D721Med (cell line): Measurements from ENCODE around the gene CNEP1R1.

ENCODE experiments used
- DNase-seq: peaks from one replicate; pipeline ENCODE4 v3.0.0; 2011; ENCODE audit warnings: low spot score; ENCODE audit not compliant: insufficient read length
- FAIRE-seq: peaks from 2 replicates; lab custom pipeline; 2011; peaks lifted over from hg19 to GRCh38; lab: Jason Lieb, UNC
- TF ChIP-seq, protein P1 (sequence below): IDR thresholded peaks from 2 replicates; pipeline ENCODE4 v1.5.1; 2012; ENCODE audit warnings: mild to moderate bottlenecking, control low read depth; ENCODE audit not compliant: insufficient read depth; ENCODE audit errors: missing control alignments

Gene CNEP1R1

DNA sequence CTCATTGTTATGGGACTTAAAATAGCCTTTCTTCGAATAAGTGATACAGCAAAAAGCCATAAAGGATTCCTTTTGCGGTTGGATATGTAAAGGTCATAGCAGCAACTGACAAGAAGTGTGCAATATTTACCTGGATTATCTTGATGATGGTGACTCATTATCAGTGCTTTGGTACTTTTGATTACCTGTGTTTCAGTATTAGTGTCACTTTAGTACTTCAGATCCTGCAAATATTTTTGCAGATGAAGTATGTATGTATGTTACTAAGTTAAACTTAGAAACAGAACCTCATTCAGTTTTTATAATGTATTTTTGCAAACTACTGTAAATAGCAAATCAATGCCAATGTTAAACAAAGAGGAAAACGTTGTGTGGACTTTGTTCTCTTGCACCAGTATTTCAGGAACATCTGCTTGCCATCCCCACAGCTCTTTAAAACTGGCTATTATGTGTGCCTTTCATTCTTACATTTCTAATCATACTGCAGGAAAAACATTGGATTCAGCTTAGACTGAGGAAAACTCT, 10.5 kb downstream of the CNEP1R1 start:
- no peak for DNase-seq
- TF ChIP-seq, protein P1, sequence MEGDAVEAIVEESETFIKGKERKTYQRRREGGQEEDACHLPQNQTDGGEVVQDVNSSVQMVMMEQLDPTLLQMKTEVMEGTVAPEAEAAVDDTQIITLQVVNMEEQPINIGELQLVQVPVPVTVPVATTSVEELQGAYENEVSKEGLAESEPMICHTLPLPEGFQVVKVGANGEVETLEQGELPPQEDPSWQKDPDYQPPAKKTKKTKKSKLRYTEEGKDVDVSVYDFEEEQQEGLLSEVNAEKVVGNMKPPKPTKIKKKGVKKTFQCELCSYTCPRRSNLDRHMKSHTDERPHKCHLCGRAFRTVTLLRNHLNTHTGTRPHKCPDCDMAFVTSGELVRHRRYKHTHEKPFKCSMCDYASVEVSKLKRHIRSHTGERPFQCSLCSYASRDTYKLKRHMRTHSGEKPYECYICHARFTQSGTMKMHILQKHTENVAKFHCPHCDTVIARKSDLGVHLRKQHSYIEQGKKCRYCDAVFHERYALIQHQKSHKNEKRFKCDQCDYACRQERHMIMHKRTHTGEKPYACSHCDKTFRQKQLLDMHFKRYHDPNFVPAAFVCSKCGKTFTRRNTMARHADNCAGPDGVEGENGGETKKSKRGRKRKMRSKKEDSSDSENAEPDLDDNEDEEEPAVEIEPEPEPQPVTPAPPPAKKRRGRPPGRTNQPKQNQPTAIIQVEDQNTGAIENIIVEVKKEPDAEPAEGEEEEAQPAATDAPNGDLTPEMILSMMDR = no peak
- no peak for FAIRE-seq

DNA sequence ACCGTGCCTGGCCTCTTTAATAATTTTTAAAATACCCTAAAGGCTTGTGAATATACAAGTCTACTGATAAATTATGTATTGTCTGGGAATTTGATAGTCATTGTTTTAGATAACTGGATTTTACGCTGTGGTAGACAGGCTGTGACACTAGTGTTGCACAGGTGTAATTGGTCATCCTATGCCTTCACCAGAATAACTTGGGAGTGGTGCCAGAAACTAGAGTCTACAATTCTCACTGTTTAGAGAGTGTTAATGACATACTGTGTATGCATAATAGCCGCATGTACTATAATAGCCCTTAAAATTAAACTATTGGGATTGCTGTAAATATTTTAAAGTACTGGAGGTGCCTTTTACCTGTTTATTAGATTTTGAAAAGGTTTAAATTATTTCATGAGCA, 11.4 kb downstream of the CNEP1R1 start:
- TF ChIP-seq, protein P1 = no peak
- no peak for FAIRE-seq

DNA sequence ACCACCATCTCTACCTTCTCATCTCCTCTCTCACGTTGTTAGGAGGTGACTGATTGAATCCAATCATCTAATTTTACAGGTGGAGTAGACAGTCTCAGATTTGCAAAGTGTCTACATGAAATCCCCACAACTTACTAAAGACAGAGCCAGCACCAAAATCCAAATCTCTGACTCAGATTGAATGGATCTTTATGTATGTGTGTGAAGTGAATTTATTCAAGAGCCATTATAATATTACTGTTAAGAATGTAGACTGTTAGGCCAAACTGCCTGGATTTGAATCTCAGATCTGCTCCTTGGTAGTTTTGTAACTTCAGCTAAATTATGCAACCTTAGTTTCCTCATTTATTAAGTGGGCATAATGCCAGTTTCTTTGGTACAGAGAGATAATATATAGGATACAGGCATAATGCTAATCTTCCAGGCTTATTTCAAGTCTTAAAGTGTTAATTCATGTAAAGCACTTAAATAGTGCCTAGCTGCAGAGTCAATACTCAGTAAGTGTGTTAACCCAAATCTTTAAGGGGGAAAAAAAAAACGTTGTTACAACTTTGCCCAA, 12.7 kb downstream of the CNEP1R1 start:
- TF ChIP-seq, protein P1 = no peak
- FAIRE-seq (no peak), DNase-seq (no peak)

More for the DNA sequence above, 11.4 kb downstream of the CNEP1R1 start:
- no peak for DNase-seq

DNA sequence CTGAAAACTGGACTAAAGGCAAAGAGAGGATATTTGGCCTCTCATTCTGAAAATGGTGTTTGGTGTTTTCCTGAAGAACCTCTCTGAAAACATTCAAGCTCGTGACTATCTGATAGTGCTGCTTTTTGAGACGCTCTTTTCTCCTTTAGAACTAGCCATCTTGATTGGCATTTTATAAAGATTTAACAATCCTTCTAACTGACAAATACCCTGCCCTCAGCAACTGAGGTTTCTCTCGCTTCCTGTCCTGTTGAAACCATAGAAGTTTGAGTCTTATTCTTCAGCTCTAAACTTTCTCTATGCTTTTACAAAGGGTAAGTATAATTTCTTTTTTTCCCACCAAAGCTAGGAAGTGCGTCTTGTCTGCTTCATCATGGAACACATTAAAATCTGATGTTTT, 13.3 kb downstream of the CNEP1R1 start:
- FAIRE-seq (no peak), DNase-seq (no peak)
- TF ChIP-seq, protein P1 = no peak

DNA sequence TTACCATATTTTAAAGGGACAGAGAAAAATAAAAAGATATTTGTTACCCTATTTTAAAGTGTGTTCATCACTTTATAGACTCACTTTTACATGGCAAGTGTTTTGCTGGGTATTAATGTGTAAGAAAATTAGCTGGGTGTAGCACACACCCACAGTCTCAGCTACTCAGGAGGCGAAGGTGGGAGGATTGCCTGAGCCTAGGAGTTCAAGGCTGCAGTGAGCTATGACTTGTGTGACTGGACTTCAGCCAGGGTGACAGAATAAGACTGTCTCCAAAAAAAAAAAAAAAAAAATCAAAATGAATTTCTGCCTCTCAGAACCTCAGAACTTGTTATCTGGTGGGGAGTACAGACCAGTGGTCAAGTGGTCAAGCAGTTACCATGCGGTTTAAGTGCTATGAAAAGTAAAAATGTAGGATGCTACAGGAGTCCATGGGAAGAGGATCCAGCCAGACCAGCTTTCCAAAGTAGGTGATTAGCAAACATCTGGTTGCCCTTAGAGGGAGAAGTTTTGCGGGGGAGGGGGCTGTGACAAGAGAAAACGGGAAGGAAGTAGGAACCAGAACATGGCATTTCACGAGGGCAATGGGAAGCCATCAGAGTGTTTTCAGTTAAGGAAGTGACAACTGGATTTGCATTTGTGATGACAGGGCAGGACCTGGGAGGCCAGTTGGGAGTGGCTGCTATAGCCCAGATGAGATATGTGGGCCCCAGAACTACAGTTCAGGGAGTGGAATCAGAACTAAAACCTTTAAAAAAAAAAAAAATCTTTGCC, 13.9 kb downstream of the CNEP1R1 start:
- DNase-seq (no peak), FAIRE-seq (no peak)
- TF ChIP-seq, protein P1 = no peak

DNA sequence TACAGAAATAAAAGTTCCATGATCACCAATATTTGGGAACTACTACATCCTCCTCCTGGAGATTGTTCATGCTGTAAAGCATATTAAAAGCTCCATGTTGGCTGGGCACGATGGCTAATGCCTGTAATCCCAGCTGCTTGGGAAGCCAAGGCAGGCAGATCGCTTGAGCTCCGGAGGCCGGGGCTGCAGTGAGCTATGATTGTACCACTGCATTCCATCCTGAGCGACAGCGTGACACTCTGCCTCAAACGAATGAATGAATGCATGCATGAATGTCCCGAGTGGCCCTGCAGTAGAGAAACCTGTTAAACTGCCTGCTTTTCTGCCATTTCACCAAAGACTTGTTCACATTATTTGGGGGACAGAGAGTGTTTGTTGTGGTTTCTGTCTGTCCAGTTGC, 15.0 kb downstream of the CNEP1R1 start:
- TF ChIP-seq, protein P1 = no peak
- DNase-seq = no peak
- FAIRE-seq = no peak

DNA sequence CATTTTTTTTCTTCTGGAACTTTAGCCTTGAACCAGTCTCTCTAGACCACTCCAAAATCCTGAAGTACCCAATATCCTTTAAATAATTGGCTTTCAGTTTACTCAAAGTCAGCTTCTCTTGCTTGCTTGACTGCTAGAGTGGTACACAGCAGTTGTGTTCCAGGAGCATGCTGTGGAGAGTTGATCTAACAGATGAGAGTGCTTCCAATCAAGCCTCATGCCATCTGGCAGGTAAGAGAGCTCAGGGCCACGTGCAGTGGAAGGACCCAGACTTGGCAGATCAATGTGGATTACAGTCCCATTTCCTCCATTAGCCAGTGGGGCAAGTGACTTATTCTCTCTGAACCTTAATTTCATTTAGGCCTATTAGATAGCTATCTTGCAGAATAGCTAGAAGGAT, 15.7 kb downstream of the CNEP1R1 start:
- DNase-seq = no peak
- FAIRE-seq = no peak
- TF ChIP-seq, protein P1 = no peak
